SIG-M5 treated with dmso at 0.1 percent for 504 hours (cell line): Measurements from ENCODE around the gene RASAL3.
A peak's percentile ranks its signal among the peaks of the same experiment; 100 is the strongest.

Experiments used
- DNase-seq: peaks from one replicate; lab custom pipeline; 2025; ENCODE audit not compliant: unreplicated experiment; lab: John Stamatoyannopoulos, UW

Gene RASAL3

DNA sequence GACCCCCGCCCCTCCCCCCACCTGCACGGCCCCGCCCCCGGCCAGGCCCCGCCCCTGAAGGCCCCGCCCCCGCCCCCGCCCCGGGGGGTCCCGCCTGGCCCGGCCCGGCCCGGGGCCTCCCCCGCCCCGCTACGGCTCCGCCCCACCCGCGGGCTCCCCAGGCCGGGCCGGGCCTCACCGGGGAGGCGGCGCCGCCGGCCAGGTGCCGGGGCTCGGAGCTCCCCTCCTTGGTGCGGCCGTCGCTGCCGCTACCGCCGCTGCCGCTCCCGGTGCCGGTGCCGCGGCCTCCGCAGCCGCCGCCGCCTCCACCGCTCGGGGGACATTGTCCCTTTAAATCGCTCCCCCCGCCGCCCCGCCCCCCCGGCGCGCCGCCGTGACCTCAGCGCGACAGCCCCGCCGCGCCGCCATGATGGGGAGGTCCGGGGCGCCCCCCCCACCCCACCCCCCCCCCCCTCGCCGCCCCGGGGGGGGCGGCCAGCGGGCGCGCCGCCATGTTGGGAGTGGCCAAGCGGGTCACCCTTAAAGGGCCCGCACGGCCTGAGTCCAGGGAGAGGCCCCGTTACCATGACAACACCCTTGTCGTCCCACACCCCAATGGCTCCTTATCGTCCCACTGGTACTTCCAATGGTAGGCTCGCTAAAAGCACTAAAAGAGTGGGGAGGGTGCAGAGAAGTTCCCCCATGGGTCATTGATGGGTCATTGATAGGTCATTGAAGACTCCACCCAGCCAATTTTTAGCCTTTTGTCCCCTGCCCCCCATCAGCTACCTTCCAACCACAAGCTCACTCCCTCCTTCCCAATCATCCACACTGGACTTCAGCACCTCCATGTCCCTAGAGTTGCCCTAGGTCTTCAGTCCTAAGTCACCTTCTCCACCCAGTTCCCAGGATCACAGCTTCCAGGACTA is 14.5 kb downstream of the RASAL3 start, which contains the start of gene WIZ:
WIZ (minus strand) TSS at position 337 of the 908 bp plus-strand sequence. CDS start 1,649 bp downstream, outside the sequence.
- DNase-seq = peak; percentile 11

DNA sequence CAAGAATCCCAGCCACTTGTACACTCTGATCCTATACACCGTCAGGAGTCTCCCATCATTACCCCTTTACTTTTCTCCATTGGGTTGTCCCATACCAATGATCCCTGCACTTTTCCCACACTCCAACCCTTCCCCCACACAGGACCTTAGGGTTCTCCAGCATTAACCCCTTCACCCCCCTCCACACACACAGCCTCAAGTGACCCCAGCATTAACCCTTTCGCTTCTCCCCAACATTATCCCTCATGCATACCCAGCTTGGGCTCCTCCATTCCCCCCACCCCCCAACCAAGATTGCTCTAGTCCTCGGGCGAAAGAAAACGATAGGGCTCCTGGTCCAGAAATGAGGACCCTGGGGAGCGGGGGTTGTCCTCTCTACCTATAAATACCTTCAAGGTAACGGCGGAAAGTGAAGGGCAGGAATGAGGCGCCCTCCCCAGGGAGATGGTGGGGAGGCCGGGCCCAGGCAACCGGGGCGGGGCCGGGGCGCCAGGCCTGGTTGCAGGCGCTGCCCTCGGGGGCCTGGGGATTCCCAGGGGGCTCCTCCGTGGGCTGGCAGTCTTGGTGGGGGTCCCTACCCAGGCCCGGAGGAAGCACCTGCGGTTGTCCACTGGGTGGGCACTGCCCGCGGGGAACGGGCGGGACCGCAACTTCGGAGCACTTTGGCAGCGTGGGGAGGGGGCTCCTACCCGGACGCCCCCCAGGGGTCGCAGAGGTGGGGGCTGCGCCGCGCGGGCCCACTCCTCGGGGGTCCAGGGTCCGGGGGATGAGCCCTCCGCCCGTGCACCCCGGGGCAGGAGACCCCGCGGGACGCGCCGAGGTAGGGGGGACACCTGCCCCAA is 15.3 kb downstream of the RASAL3 start:
- DNase-seq = no peak

DNA sequence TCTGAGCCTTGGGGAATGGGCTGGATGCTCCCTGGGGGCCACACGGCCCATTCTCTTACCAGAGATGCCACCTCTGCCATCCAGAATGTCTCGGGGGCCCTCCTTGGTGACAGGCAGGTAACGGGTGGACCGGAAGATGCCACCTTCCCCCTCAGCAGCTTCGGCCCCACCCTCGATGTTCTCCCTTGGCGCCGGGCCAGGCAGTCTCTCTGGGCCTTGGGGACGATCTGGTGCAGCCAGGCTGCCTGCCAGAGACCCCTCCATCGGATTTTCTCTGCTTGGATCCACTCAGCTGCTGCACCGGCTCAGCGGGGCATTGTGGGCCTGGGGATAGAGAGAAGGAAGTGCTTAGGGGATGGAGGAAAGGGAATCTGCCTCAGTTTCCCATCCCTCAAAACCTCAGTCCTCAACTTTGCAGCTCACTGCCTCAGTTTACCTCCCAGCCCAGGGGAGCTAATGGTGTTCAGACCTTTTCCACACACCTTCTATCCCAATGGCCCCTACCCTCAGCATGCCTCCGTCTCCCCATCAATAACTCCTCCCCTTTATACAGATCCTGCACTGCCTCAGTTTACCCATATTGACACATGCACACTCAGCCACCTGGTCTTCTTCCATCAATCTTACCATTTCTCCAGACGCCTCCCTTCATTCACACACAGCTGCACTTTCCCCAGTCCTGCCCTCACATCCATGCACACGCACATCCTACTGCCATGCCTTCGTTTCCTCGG is 16.1 kb downstream of the RASAL3 start:
- DNase-seq = no peak

DNA sequence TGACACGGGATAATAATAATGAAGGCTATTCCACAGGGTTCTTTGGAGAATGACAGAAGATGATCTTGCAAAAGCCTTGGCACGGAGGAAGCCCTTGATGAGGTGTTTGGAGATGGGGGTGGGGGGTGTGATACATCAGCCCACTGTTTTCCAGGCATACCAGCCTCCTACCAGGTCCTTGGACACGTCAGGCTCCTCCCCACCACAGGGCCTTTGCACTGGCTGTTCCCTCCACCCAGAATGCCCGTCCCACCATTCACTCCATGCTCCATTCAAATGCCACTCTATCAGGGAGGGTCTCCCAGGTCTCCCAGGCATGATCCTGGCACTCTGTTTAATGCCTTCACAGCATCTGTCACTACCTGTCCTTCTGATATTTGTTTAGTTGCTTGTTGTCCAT is 17.3 kb downstream of the RASAL3 start:
- no peak for DNase-seq

DNA sequence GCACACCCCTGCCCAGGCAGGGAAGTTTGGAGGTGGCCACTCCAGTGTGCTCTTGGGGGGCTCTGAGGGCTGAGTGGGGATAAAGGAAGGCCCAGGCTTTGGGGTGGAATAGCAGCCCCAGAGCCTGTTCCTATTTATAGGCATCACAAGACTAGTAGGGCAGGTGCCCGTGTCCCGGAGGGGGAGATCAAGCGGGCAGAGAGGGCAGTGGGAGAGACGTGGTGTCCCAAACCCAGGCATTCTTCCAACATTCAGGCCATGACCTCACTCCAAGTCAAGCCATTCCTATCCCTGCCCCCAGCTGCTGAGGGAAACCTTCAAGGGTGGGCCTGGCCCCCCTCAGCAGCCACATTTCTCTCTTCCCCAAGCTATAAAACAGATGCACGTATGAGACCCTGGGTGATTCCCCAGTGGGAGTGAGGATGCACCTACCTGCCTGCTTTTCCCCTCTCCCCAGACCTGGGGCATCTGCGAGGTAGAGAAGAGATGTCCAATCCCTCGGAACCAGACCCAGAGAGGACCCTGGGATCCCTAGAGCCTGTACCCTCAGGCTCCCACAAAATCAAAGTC is 18.5 kb downstream of the RASAL3 start:
- no peak for DNase-seq

DNA sequence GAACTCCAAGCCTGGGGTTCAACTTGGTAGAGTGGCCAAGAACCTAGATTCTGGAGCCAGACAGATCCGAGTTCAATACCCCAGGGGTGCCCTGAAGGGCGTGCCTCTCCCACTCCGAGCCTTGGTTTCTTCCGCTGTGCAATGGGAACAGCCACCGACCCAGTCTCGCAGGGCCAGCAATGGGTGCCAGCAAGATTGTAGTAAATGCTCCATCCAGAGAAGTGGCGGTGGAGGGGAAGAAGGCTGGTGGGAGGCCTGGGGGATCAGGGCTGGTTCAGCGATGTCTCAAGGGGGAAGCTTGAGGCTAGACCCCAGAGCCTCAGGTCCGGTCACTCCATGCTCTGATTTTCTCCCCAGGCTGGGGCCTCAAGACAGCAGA is 19.1 kb downstream of the RASAL3 start:
- no peak for DNase-seq

DNA sequence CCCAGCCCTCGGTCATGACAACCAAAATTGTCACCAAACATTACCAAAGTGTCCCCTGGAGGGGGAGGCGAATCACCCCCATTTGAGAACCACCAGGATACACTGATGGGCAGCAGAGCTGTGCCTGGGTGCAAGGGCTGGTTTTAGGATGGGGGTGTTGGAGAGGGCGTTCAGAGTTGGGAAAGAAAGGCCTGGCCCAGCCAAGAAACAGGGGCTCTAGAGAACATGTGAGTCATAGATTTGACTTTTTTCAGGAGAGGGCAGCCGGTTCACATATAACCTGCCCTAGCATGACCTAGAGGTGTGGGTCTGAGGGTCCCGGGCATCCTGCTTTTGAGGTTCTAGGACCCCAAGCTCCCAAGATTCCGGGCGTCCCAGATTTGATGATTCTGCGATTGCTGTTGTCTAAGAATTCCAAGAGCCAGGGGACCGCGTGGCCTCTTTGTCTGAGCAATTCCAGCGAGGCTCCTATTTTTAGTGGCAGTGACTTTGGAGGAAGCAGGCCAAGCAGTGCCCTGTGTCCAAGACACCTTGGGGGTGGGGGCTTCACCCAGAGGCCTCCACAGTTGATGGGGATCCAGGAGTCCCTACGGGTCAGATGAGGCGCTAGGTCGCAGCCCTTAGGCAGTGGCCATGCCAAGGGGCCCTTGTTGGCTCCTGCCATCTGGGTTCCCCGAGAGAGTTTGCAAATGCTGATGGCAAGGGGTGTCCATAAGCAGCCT is 19.7 kb downstream of the RASAL3 start:
- no peak for DNase-seq

DNA sequence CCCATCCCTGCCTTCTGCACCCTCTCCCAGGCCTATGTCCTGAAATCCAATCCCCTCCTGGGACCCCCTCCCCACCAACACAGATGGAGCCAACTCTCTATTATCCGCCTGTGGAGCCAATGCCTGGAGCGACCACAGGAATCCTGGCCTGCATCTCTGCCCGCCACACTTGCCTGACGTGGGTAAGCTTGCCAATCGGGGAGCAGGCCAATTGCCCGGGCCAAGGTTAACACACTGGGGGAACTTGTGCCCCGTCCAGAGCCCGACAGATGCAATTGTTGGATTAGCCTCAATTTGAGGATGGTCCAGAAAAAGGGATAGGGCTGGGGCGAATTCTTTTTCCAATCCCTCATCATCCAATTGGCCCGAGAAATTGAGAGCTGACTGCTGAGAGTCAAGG is 20.5 kb downstream of the RASAL3 start:
- no peak for DNase-seq

DNA sequence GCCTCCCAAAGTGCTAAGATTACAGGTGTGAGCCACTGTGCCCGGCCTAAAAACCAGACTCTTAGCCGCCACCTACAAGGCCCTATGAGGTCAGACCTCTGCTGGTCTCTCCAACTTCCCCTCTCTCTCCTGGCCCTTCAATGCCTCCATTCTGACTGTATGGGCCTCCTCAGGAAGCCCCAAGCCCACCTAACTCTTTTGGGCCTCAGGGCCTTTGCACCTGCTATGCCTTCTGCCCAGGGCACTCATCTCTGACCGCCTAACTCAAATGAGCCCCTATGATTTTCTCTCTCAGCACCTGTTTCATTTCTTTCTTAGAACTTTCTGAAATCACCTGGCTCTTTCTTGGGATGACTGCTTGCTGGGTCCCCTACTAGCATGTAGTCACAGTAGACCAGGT is 21.0 kb downstream of the RASAL3 start:
- no peak for DNase-seq

DNA sequence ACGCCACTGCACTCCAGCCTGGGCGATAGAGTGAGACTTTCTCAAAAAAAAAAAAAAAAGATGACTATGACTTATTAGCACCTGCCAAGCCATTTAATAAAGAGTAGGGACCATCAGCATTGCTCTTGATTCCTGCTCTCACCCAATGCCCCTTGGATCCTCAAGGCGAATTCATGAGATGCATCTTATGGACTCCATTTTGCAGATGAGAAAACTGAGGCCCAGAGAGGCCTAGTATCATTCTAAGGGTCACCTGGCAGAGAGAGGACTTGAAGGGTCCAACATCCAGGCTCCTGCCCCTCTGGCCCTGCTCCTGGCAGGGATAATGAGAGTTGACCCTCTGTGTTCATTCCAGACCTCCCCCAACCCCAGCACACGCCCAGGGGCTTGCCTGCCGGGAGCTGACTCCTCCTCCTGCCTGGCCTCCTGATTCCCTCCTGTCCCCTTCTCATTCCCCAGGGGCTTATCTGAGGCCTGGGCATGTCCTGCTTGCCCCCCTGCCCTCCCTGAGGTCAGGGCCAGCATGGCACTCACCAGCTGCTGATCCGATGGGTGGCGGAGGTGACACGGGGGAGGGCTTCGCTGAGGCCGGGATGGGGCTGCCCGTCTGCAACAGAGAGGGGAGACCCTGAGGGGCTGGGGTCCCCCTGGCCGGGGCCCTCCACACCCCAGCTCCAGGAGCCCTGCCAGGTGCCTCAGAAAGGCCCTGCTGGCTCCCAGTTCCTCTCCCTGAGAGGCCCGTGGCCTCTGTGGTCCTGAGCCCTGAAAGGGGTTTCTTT is 22.0 kb downstream of the RASAL3 start:
- DNase-seq = no peak

DNA sequence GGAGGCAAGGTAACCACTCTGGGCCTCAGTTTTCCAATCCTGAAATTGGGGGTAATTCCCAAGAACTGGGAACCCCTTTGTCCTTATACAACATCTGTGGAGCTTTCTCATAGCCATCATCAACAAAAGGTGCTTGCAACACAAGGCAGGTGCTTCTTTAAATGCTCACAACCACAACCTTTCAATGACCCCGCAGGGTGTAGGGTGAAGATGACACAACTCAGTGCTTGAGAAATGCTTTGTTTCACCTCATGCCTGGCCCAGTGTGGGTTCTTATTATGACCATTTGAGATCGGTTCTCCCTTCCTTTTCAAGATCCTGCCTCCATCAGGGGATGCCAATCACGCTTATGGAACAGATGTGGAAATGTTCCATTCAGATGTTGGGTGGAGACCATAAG is 23.0 kb downstream of the RASAL3 start:
- peak; percentile 25 for DNase-seq

DNA sequence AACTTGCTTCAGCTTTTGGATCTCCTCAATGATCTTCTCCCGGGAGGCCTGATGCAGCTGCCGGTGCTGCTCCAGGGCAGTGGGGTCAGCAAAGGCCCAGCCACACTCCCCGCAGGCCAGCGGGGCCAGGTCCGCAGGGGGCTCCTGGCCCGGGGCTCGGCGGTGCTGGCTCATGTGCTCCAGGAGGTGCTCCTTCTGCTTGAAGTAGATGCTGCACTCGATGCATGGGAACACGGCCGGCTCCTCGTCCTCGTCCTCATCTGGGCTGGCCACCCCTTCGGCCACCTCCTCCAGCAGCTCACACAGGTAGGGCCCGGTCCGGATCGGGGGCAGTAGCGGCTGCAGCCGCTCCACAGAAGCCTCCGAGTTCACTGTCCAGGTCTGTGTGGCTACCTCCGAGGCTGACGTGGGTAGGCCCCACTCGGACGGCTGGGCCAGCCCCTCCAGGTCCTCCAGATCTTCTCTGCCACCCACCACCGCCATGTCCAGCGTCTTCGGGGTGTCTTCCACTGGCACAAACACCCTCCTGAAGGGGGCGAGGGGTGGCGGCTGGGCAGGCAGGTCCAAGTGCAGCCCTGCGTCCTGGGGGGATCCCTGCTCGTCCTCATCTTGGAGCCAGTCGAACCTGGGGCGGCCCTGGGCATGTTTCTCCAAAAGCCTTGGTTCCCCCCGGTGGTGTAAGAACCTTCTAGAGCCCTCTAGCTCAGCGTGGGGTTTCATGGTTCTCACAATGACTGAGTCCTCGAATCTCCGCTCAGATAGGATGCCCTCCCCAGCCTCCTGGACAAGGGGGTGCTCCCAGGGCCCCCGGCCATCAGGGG is 24.3 kb downstream of the RASAL3 start:
- no peak for DNase-seq

DNA sequence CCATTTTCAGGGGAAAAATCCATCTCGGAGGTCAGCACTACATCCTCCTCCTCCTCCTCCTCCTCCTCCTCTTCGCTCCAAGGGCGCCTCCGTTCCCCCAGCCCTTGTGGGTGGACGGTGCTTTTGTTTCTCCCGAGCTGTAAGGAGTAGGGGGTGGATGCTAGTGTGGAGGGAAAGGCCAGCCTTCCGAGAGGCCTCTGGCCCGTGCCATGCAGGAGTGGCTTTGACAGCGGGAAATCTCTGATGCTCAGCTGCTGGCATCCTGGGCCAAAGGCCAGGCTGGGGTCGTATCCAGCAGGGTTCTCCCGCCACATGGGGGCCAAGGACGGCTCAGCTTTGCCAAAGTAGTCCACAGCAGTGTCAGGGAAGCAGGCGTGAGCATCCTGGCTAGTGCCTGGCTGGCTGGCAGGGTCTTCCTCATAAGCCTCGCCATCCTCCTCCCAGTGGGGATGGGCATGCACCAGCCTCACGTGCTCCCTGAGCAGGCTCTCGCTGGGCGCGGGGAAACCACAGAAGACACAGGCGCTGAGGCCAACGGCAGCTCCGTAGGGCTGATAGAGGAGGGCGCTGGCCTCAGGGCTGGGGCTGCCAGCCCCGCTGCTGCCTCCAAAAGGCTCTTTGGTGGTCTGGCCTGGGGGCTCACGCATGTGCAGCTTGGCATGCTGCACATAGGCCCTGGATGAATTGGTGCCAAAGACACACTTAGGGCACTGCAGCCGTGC is 25.1 kb downstream of the RASAL3 start:
- DNase-seq = no peak

DNA sequence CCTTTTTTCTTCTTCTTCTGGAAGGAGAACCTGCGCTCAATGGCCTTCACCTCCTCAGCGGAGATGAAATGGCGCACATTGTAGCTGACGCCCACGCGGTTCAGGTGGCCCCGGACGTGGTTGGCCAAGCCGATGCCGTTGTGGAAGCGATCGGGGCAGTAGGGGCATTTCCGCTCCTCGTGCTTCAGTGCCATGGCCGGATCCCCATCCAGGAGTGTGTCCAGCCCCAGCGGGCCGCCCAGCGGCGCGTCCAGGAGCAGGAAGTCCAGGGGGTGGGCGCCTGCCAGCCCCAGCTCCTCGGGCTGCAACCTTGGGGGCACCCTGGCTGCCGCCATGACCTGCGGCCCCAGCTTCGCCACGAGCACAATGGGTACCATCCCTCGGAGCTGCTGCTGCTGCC is 25.8 kb downstream of the RASAL3 start:
- no peak for DNase-seq

DNA sequence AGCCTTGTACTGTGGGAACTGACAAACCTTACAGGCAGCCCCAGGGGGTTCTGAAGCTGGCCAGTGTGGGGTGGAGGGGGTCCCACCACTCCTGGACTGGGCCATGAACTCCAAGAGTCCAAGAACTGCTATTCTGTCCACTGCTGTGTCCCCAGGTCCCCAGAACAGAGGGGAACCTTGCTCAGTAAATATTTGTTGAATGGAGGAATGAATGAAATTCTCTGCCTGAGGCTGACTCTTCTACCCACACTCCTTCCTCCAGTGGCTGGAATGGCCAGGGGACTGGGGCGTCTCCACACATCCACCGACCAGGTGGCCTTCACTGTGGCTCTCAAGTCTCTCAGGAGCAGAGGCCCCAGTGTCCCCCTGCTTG is 26.2 kb downstream of the RASAL3 start:
- DNase-seq = no peak

DNA sequence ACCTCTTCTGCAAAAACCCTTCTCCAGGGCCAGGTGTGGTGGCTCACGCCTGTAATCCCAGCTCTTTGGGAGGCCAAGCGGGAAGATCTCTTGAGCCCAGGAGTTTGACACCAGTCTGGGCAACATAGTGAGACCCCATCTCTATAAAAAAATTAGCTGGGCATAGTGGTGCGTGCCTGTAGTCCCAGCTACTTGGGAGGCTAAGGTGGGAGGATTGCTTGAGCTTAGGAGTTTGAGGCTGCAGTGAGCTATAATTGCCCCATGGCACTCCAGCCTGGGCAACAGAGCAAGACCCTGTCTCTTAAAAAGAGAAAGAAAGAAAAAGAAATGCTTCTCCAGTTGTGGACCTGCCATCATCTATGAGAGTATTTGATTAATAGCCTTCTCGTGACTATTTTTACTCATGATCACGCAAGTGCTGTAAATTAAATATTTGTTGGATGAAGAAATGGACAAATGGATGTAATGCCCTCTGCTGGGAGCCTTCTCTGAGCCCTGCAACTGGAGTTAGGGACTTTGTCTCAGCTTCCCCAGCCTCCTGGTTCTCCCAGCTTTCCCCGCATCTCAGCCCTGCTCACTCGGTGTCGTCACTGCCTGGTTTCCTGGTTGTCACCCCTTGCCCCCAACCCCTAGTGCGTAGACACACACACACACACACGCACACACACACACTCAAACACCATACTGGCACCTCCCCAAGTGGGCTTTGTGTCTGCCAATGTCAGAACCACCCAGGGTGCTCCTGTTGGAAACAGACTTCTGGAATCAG is 26.8 kb downstream of the RASAL3 start:
- no peak for DNase-seq

DNA sequence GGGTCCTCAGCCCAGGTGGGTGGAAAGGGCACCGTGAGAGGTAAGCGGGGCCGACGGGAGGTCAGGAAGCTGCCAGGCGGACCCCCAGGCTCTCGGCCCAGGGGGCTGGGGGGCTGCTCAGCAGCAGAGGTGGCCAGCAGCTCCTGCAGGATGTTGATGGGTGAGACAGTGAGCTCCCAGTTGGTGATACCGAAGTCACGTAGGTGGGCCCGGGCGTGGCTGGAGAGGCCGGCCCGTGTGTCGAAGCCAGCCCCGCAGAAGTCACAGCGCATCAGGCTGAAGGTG is 27.6 kb downstream of the RASAL3 start:
- no peak for DNase-seq
